MCF 10A (cell line): ENCODE data around the gene ACACA. TPM values are rescaled to one million over a fixed set of nuclear protein-coding genes. Genes with fewer than 3 reads are reported as not detected.

ENCODE experiments used
- BruUV-seq: library from RNA; stranded (reverse); fragments of 400-500 nt; replicated peaks from 2 replicates; lab custom pipeline; 2021; lab: Mats Ljungman, UMichigan
- CTCF ChIA-PET: fragments of 300-600 bp; sonication (Branson Sonifier 250); formaldehyde crosslinking; extraction: SDS; loops from one replicate; lab custom pipeline; 2021; ENCODE audit warnings: antibody characterized with exemption, inconsistent platforms; lab: Yijun Ruan, JAX
- POLR2A ChIA-PET: fragments of 300-600, 350-650 bp; sonication (Branson Sonifier 250); formaldehyde crosslinking; extraction: SDS; loops from one replicate; lab custom pipeline; 2020; ENCODE audit warnings: antibody characterized with exemption, inconsistent platforms; lab: Yijun Ruan, JAX
- DNase-seq: peaks from one replicate; pipeline ENCODE4 v3.0.0-alpha.2; 2018; ENCODE audit not compliant: unreplicated experiment
- H3K27ac Mint-ChIP-seq: one replicate; pipeline ENCODE4 v1.8.0; 2022; ENCODE audit warnings: mild to moderate bottlenecking, low read depth, mixed read lengths; ENCODE audit not compliant: unreplicated experiment
- H3K27me3 Mint-ChIP-seq: one replicate; pipeline ENCODE4 v1.8.0; 2022; ENCODE audit warnings: mixed read lengths; ENCODE audit not compliant: insufficient read depth, unreplicated experiment
- H3K36me3 Mint-ChIP-seq: one replicate; pipeline ENCODE4 v1.8.0; 2022; ENCODE audit warnings: mild to moderate bottlenecking, moderate library complexity, mixed read lengths; ENCODE audit not compliant: insufficient read depth, unreplicated experiment
- H3K4me1 Mint-ChIP-seq: one replicate; pipeline ENCODE4 v1.8.0; 2022; ENCODE audit warnings: mixed read lengths; ENCODE audit not compliant: insufficient read depth, unreplicated experiment
- H3K4me3 Mint-ChIP-seq: one replicate; pipeline ENCODE4 v1.8.0; 2022; ENCODE audit warnings: mild to moderate bottlenecking, moderate library complexity, mixed read lengths; ENCODE audit not compliant: unreplicated experiment
- H3K9me3 Mint-ChIP-seq: one replicate; pipeline ENCODE4 v1.8.0; 2022; ENCODE audit warnings: mixed read lengths; ENCODE audit not compliant: unreplicated experiment
- CTCF ChIP-seq: fragments of 200-600 bp; IDR thresholded peaks from one replicate; pipeline ENCODE4 v1.8.0; 2022; ENCODE audit warnings: antibody characterized with exemption, mild to moderate bottlenecking; ENCODE audit not compliant: unreplicated experiment
- intact Hi-C: fragments of 100-400 bp; cut with micrococcal nuclease; formaldehyde crosslinking; loops from 2 replicates; pipeline ENCODE4 v1.14.1; 2022
- total RNA-seq: library from RNA; stranded (reverse); gene quantifications from 2 replicates; pipeline ENCODE4 v1.2.3, GENCODE V29; 2022

ACACA gene
- total RNA-seq, 1 experiment from 2014 or later = 100 TPM

DNA sequence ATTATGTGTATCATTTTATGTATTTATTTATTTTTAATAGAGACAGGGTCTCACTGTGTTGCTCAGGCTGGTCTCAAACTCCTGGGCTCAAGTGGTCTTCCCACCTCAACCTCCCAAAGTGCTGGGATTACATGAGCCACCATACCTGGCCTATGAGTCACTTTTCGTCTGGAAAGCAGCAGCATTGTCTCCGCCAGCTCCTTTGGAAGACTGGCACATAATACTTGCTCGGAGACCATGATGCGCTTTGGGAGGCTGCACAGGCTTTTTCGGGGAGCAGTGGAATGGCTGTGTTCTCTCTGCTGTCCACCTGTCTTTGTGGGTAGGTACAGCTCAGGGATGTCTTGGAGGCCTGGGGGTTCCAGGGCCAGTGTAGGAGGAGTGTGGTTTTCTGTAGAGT lies 355.7 kb downstream of the ACACA start:
- intact Hi-C loops = no loop called here
- peak; percentile 13 for DNase-seq
- H3K27me3 Mint-ChIP-seq = no peaks in the 10 kb centered on the region
- H3K9me3 Mint-ChIP-seq = no peaks in the 10 kb centered on the region
- H3K27ac Mint-ChIP-seq = no peak overlapping the region
- ChIA-PET CTCF (no interaction called here), POLR2A (no interaction called here)
- BruUV-seq = no TSS peak
- H3K4me1 Mint-ChIP-seq = no peaks in the 10 kb centered on the region
- H3K4me3 Mint-ChIP-seq = no peak overlapping the region
- TF ChIP-seq CTCF = no peak
- H3K36me3 Mint-ChIP-seq = peaks cover 48% of the 10 kb centered on the region

DNA sequence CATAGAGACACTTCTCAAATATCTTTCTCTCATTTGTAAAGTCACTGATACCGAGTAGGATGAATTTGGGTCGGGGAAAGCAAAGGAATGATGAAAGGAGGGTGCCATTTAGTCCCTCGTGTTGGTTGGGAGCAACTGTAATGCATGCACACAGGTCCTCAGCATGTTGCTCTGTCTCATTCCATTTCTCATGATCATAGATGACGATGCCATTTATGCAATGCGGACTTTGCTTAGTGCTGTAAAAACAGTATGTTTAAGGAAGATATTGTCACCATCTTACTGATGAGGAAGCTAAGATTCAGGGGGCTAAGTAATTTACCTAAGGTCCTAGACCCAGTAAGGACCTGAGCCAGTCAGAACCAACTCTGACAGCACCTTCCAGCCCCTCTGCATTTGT lies 357.8 kb downstream of the ACACA start:
- BruUV-seq = no TSS peak
- ChIA-PET POLR2A (interaction anchor here (0.6 to 3.0 kb wide), 4 partner anchors 10 to 447 kb away, joined by 3 to 17 read pairs (median 4); partner anchors contain the start of genes AATF and MRM1), CTCF (interaction anchor here (0.6 to 4.2 kb wide), 26 partner anchors 9 to 588 kb away, joined by 3 to 64 read pairs (median 4); no protein-coding TSS in a partner anchor)
- no peaks in the 10 kb centered on the region for H3K9me3 Mint-ChIP-seq
- H3K4me3 Mint-ChIP-seq = no peak overlapping the region
- no peak for TF ChIP-seq CTCF
- no peaks in the 10 kb centered on the region for H3K4me1 Mint-ChIP-seq
- H3K27me3 Mint-ChIP-seq = no peaks in the 10 kb centered on the region
- DNase-seq = no peak
- H3K36me3 Mint-ChIP-seq = peaks cover 43% of the 10 kb centered on the region
- intact Hi-C loops = no loop called here
- H3K27ac Mint-ChIP-seq = no peak overlapping the region

GRCh38 chr17:37047631-37048104 lies 359.0 kb downstream of the ACACA start:
- H3K9me3 Mint-ChIP-seq = no peaks in the 10 kb centered on the region
- POLR2A ChIA-PET = interaction anchor here (0.7 to 3.0 kb wide), 6 partner anchors 9 to 446 kb away, joined by 3 to 17 read pairs (median 3); partner anchors contain the start of genes AATF and MRM1
- peak; percentile 81 for DNase-seq
- peak; percentile 70 for TF ChIP-seq CTCF
- no peak overlapping the region for H3K27ac Mint-ChIP-seq
- H3K27me3 Mint-ChIP-seq = no peaks in the 10 kb centered on the region
- H3K4me1 Mint-ChIP-seq = peaks cover 7% of the 10 kb centered on the region
- no peak overlapping the region for H3K4me3 Mint-ChIP-seq
- intact Hi-C loops = loop anchor here (1.0 to 2.0 kb wide), 3 partner anchors 341 to 445 kb away; no protein-coding TSS in a partner anchor
- BruUV-seq = no TSS peak
- CTCF ChIA-PET = interaction anchor here (0.5 to 4.2 kb wide), 44 partner anchors 8 to 559 kb away, joined by 3 to 64 read pairs (median 4); partner anchors contain the start of gene AATF
- peaks cover 50% of the 10 kb centered on the region for H3K36me3 Mint-ChIP-seq

DNA sequence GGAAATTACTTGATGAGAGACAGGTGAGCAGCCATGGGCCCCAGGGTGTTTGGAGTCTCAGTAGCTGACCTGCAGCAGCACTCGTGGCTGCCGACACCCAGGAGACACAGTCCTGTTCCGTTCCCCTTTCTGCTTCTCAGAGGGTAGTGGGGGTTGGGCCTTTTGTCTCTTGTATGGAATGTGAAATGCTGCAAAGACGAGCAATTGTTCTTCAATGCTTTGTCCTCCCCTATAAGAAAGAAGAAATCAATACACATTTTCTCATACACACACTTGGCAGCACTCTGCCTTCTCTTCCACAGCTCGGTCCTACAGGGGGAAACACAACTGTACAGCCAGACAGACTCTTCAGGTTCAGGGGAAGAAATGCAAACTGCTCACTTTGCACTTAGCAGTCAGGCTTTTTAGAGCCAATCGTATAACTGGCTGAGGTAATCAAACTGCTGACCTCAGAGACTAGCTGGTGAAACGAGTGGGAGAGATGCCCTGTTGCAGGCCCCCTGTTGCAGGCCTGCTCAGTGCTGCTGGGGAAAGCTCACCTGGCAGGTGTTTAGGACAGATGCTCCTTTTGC lies 361.2 kb downstream of the ACACA start:
- CTCF ChIA-PET = interaction anchor here (0.7 to 3.5 kb wide), 5 partner anchors 13 to 442 kb away, joined by 3 to 42 read pairs (median 6); no protein-coding TSS in a partner anchor
- Mint-ChIP-seq H3K27me3 (no peaks in the 10 kb centered on the region), H3K9me3 (no peaks in the 10 kb centered on the region), H3K4me1 (peaks cover 7% of the 10 kb centered on the region), H3K4me3 (no peak overlapping the region), H3K27ac (no peak overlapping the region), H3K36me3 (peaks cover 50% of the 10 kb centered on the region)
- POLR2A ChIA-PET = interaction anchor here (0.7 kb wide), 1 partner anchor 862 kb away, joined by 3 read pairs; no protein-coding TSS in a partner anchor
- intact Hi-C loops = no loop called here
- no peak for DNase-seq
- no TSS peak for BruUV-seq
- TF ChIP-seq CTCF = no peak
